Renal cortex interstitium (tissue), 11 donors: ENCODE data around the gene XRCC4. TPM values are rescaled to one million over a fixed set of nuclear protein-coding genes. Genes with fewer than 3 reads are reported as not detected.

Experiments
- DNase-seq, 11 donors: peaks; one replicate each; pipeline ENCODE4 v3.0.0-alpha.2; 2013; ENCODE audit warnings: low read depth in 9 of 11, low spot score in 4 of 11; ENCODE audit errors: extremely low read depth in 1 of 11
- polyA plus RNA-seq, 3 donors: library from polyadenylated mRNA; unstranded; fragments of 120-200 nt; gene quantifications; one replicate each; pipeline ENCODE4 v1.2.1, GENCODE V29; 2013; ENCODE audit not compliant: insufficient read length in 3 of 3

XRCC4 gene
- polyA plus RNA-seq, 3 donors: 11.0 to 14.8 (median 11.5) TPM

GRCh38 chr5:83393504-83393866 lies 316.1 kb downstream of the XRCC4 start:
- no peak for DNase-seq

- no peak for DNase-seq
Observed at GRCh38 chr5:83394190-83394589, 316.8 kb downstream of the XRCC4 start.

GRCh38 chr5:83396662-83397061 lies 319.3 kb downstream of the XRCC4 start:
- no peak for DNase-seq

DNA sequence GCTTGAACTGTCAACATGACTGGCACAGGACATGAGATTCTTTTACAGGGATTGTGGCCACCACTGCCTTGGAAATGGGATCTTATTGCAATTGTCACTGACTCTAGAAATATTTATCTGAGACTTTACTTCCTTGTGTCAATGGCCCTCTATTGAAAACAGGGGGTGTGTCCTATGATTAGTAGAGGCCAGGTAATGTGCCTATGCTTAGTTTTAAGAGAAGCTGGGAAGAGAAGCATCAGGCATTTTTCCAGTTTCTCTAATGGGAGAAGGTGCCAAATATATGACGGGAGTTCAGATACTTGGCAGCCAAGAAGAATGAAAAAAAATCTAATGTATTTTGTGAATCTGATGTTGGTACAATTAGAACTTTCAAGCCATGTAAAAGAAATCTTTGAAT lies 320.3 kb downstream of the XRCC4 start:
- no peak for DNase-seq

GRCh38 chr5:83400241-83400640 lies 322.9 kb downstream of the XRCC4 start:
- no peak for DNase-seq

DNA sequence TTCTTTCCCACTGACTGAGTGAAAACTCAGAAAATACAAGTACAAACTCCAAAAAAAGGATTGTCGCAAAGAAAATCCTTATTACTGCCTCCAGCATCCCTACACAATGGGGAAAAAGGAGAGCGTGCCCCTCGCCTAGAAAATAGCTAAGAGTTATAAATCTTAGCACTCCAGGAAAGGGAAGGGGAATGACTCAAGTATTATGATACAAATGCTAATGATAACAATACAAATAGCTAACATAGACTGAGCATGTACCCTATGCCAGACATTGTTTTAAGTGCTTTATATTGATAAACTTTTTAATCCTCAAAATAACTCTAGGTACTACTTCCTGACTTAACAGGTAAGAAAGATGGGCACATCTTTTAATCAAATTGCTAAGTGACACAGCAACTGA lies 323.4 kb downstream of the XRCC4 start:
- DNase-seq: no peak

GRCh38 chr5:83401122-83401731 lies 323.9 kb downstream of the XRCC4 start:
- no peak for DNase-seq

DNA sequence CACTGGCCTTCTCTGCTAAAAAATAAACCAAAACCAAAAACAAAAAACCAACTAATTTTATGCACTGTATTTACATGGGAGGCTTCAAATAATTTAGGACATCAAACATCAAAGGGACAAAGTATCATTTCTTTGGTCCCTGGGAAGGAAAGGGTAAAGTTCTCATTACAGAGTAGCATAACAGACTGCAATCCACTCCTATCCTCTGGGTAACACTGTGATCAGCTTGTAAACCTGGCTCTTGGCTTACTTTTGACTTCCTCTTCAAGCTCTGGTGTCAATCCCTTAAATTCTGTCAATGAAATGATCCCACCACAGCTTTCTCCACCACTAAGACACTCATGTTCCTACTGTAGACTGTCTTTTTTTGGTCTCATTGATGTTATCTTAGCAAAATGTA lies 324.4 kb downstream of the XRCC4 start:
- DNase-seq: no peak

Other genes with a start within 250 kb of the XRCC4 start
- 100 to 1,000 TPM in 2 of 3 donors, 10 to 100 TPM in 1; 96.2 to 129 (median 105) TPM for gene TMEM167A, start 153 bp upstream of the XRCC4 start, polyA plus RNA-seq